Activated T-helper 1 cell treated with anti-CD3 and anti-CD28 coated beads, Interleukin-12 subunit alpha, Interleukin-12 subunit beta, Interleukin-2, Interleukin-4 antibody, amounts not matched to agents 30 ng/mL and 10 ng/mL and 1 ng/mL, durations not matched to agents 14 hours and 24 hours and 36 hours (primary cell): ENCODE data around the gene SLC9A4. TPM values are rescaled to one million over a fixed set of nuclear protein-coding genes. Genes with fewer than 3 reads are reported as not detected.

ENCODE experiments used
- DNase-seq: peaks from one replicate; pipeline ENCODE4 v3.0.0; 2021; ENCODE audit warnings: low spot score
- H3K27ac Mint-ChIP-seq: one replicate; pipeline ENCODE4 v1.8.0; 2021; ENCODE audit warnings: mild to moderate bottlenecking, mixed read lengths
- H3K27me3 Mint-ChIP-seq: one replicate; pipeline ENCODE4 v1.8.0; 2022; ENCODE audit warnings: mild to moderate bottlenecking, moderate library complexity, mixed read lengths; ENCODE audit not compliant: insufficient read depth
- H3K36me3 Mint-ChIP-seq: one replicate; pipeline ENCODE4 v1.8.0; 2021; ENCODE audit warnings: low read depth, mixed read lengths
- H3K4me1 Mint-ChIP-seq: one replicate; pipeline ENCODE4 v1.8.0; 2021; ENCODE audit warnings: low read depth, mixed read lengths
- H3K4me3 Mint-ChIP-seq: one replicate; pipeline ENCODE4 v1.8.0; 2021; ENCODE audit warnings: mild to moderate bottlenecking, moderate library complexity, mixed read lengths
- H3K9me3 Mint-ChIP-seq: one replicate; pipeline ENCODE4 v1.8.0; 2021; ENCODE audit warnings: mixed read lengths
- intact Hi-C: fragments of 100-400 bp; cut with micrococcal nuclease; formaldehyde crosslinking; loops from one replicate; pipeline ENCODE4 v1.15.1; 2024
- total RNA-seq: library from RNA; stranded (reverse); gene quantifications from 2 replicates; pipeline ENCODE4 v1.2.3, GENCODE V29; 2022

The SLC9A4 gene
- total RNA-seq, 1 donor from 2014 or later = not detected

DNA sequence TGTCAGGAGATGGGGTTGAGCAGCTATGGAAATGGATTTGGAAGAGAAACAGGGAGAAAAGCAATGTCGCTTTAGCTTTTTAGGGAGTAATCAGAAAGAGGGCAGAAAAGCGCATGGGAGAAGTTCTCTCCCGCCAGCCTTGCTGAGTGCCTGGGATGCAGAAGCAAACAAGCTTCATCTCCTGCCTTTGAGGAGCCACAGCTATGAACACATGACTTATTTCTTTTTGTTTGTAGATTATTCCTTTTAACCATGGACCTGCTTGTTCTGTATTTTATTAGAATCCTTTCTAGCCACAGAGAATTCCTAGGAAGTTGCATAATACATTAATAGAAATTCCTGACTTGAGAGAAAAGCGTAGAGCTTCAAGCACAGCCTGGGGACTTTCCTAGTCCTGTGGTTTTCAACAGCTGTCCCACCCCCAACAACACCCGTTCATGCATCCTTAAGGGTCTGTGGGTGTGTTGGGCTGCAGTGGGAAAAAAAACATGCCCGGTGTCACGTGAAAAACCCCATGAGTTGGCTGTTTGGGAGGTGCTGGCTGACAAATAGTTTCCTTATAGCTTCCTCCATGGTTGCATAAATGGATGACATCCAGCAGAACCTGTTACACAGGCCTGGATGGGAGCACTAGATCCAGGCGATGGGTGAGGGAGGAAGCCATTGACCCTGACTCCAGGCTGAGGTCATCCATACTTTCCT lies 14.9 kb downstream of the SLC9A4 start:
- Mint-ChIP-seq H3K27me3 (peaks cover 17% of the 10 kb centered on the region), H3K36me3 (no peaks in the 10 kb centered on the region), H3K4me1 (peaks cover 9% of the 10 kb centered on the region), H3K4me3 (no peak overlapping the region), H3K27ac (no peak overlapping the region), H3K9me3 (peaks cover 3% of the 10 kb centered on the region)
- intact Hi-C loops = no loop called here
- no peak for DNase-seq

DNA sequence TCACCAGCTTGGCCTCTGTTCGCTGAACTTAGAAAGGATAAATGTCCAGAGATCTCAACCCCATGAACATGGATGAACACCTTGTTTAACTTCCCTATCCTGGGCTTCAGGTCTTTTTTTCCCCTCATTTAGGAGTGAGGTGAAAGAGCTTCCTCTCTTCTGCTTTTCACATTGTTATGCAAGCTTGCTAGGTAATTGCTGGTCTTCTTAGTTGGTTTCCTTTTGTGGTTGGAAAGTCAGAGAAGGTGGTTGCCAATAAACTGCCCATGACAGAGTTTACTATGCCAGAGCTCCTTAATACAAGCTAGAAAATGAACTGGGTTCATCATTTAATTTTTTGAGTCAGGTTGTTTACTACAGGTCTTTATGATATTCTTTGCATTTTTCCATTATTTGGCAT lies 16.6 kb downstream of the SLC9A4 start:
- Mint-ChIP-seq H3K4me3 (no peak overlapping the region), H3K9me3 (peaks cover 3% of the 10 kb centered on the region), H3K27ac (no peak overlapping the region), H3K36me3 (no peaks in the 10 kb centered on the region), H3K27me3 (peaks cover 17% of the 10 kb centered on the region), H3K4me1 (peaks cover 9% of the 10 kb centered on the region)
- intact Hi-C loops = no loop called here
- no peak for DNase-seq

DNA sequence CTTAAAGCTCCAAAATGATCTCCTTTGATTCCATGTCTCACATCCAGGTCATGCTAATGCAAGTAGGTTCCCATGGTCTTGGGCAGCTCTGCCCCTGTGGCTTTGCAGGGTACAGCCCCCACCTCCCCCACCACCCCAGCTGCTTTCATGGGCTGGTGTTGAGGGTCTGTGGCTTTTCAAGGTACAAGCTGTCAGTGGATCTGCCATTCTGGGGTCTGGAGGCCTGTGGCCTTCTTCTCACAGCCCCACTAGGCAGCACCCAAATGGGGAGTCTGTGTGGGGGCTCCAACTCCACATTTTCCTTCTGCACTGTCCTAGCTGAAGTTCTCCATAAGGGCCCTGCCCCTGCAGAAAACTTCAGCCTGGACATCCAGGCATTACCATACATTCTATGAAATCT lies 19.0 kb downstream of the SLC9A4 start:
- Mint-ChIP-seq H3K27ac (no peak overlapping the region), H3K4me3 (no peak overlapping the region), H3K9me3 (peaks cover 3% of the 10 kb centered on the region), H3K36me3 (no peaks in the 10 kb centered on the region), H3K27me3 (peaks cover 22% of the 10 kb centered on the region), H3K4me1 (peaks cover 9% of the 10 kb centered on the region)
- intact Hi-C loops = no loop called here
- no peak for DNase-seq

DNA sequence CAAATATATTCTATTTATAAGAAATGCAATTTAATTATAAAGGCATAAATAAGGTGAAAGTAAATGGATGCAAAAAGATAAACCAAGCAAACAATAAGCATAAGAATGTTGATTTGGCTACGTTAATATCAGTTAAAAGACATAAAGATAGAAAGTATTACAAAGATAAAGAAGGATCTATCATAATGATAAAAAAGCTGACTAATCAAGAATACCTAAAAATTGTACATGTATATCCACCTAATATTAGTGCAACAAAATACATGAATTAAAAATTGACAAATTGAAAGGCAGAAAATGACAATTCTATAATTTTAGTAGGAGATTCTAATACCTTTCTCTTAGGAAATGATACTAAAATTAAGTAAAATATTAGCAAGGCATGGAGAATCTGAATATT lies 21.5 kb downstream of the SLC9A4 start:
- no peak overlapping the region for H3K27ac Mint-ChIP-seq
- peaks cover 20% of the 10 kb centered on the region for H3K27me3 Mint-ChIP-seq
- intact Hi-C loops = no loop called here
- no peak overlapping the region for H3K4me3 Mint-ChIP-seq
- no peak for DNase-seq
- no peaks in the 10 kb centered on the region for H3K36me3 Mint-ChIP-seq
- peaks cover 3% of the 10 kb centered on the region for H3K9me3 Mint-ChIP-seq
- peaks cover 5% of the 10 kb centered on the region for H3K4me1 Mint-ChIP-seq

DNA sequence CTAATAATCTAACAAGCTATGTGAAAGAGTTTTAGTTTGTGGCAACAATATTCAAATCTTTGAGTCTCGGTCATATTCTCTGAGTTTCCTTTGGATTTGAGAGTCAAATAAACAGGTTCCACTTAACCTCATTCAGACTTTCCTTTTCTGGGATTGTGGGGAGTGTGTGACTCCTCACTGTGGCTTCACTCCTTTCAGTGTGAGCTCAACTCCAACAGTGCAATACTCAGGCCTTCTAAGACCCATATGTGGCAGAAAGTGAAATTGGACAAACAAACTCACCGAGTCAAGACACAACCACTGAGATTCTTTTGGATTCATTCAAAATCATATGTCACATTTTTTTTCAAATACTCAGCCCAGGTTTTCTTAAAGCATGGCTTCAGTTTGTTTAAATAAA lies 25.4 kb downstream of the SLC9A4 start:
- no peaks in the 10 kb centered on the region for H3K36me3 Mint-ChIP-seq
- H3K4me3 Mint-ChIP-seq = no peak overlapping the region
- H3K9me3 Mint-ChIP-seq = no peaks in the 10 kb centered on the region
- H3K4me1 Mint-ChIP-seq = no peaks in the 10 kb centered on the region
- H3K27me3 Mint-ChIP-seq = peaks cover 13% of the 10 kb centered on the region
- intact Hi-C loops = no loop called here
- DNase-seq = no peak
- H3K27ac Mint-ChIP-seq = no peak overlapping the region

DNA sequence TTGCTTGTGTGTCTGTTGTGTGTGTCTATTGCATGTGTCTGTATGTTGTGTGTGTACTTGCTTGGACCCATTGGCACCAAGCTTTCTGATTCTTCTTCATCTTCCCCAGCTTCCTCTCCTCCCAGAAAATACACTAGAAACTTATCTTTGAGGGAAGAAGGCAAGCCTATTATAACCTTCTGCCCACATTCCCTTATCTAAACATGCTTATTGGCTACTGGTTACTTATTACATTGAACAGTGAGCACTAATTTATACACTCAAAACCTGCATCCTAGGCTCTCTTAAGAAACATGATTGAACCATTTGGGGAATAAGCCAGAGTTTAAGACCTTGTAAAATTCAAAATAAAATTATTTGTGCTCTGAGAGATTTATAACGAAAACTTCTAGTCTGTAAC lies 26.5 kb downstream of the SLC9A4 start:
- DNase-seq = no peak
- H3K4me1 Mint-ChIP-seq = no peaks in the 10 kb centered on the region
- no peak overlapping the region for H3K27ac Mint-ChIP-seq
- H3K27me3 Mint-ChIP-seq = peaks cover 13% of the 10 kb centered on the region
- intact Hi-C loops = no loop called here
- H3K36me3 Mint-ChIP-seq = no peaks in the 10 kb centered on the region
- no peak overlapping the region for H3K4me3 Mint-ChIP-seq
- no peaks in the 10 kb centered on the region for H3K9me3 Mint-ChIP-seq

DNA sequence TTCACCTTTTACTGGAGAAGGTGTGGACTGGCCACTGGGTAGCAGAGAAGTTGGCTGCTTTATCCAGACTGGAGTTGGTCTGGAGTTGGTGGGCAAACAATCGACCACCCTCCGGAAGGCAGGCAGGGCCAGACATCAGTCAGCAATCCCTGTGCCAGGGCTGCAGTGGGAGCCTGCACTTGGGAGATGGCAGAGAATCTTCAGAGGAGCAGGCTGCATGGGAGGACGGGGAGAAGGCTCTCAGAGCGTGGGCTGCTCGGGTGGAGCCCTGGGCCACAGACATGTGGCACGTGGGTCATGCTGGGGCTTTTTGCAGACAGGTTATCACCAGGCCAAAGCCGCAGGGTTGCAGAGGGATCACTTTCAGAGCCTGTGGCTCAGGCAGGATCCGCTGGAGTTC lies 29.6 kb downstream of the SLC9A4 start:
- Mint-ChIP-seq H3K4me1 (no peaks in the 10 kb centered on the region), H3K27me3 (peaks cover 5% of the 10 kb centered on the region)
- intact Hi-C loops = no loop called here

DNA sequence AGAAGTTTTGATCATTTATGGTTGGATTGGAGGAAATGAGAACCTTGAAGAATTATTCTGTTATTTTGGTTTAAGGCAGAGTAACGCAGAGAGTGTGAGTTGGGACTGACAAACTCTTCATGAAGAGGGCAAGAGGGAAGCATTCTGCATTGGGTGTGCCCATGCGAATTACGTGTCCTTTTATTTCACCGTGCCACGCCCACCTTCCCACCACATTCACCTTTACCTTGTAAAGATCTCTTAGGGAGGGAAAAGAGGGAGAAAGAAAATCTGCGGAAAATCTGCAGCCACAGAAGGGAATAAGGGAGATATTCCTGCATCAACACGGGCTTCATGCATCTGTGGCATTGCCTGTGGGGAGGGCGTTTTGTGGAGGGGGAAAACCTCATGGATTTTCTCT lies 31.8 kb downstream of the SLC9A4 start:
- no peaks in the 10 kb centered on the region for H3K36me3 Mint-ChIP-seq
- no peaks in the 10 kb centered on the region for H3K9me3 Mint-ChIP-seq
- DNase-seq = no peak
- peaks cover 5% of the 10 kb centered on the region for H3K27me3 Mint-ChIP-seq
- intact Hi-C loops = no loop called here
- no peak overlapping the region for H3K27ac Mint-ChIP-seq
- H3K4me3 Mint-ChIP-seq = no peak overlapping the region
- H3K4me1 Mint-ChIP-seq = peaks cover 7% of the 10 kb centered on the region

More for the DNA sequence above, 29.6 kb downstream of the SLC9A4 start:
- H3K27ac Mint-ChIP-seq = no peak overlapping the region
- H3K4me3 Mint-ChIP-seq = no peak overlapping the region
- H3K36me3 Mint-ChIP-seq = no peaks in the 10 kb centered on the region
- DNase-seq = no peak
- no peaks in the 10 kb centered on the region for H3K9me3 Mint-ChIP-seq

DNA sequence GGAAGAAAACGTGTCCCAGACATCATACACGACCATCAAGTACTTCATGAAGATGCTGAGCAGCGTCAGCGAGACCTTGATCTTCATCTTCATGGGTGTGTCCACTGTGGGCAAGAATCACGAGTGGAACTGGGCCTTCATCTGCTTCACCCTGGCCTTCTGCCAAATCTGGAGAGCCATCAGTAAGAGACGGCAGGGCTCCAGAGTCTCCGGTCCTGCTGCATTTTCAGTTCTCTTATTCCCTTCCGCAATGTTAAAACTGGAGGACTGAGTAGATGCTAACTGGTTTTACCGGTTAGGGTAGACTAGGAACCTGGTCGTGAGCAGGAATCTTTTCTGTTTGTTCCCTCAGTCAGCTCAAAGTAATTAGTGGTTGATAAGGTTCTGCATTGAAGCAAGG lies 32.3 kb downstream of the SLC9A4 start:
- Mint-ChIP-seq H3K27ac (no peak overlapping the region), H3K4me1 (peaks cover 8% of the 10 kb centered on the region), H3K9me3 (no peaks in the 10 kb centered on the region)

DNA sequence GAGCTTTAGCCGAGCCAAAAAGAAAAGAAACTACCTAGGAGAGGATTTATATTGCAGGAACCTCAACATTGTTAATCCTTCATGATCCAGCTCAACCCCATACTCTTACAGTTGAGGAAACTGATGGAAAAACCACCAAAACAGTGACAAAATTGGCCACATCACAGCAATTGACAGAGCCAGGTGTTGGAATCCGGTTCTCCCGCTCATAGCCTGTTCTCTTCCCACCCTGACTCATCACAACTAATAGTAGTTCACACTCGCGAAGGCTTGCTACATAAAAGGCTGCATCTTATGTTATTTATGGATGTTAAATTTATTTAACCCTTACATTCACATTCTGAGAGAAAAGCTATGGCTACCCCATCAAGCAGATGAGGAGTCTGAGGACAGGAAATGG lies 33.7 kb downstream of the SLC9A4 start:
- Mint-ChIP-seq H3K4me3 (no peak overlapping the region), H3K4me1 (peaks cover 8% of the 10 kb centered on the region), H3K27me3 (peaks cover 5% of the 10 kb centered on the region), H3K36me3 (no peaks in the 10 kb centered on the region), H3K27ac (no peak overlapping the region), H3K9me3 (no peaks in the 10 kb centered on the region)
- intact Hi-C loops = no loop called here
- no peak for DNase-seq

More for the DNA sequence above, 32.3 kb downstream of the SLC9A4 start:
- no peaks in the 10 kb centered on the region for H3K36me3 Mint-ChIP-seq
- intact Hi-C loops = no loop called here
- DNase-seq = no peak
- no peak overlapping the region for H3K4me3 Mint-ChIP-seq
- H3K27me3 Mint-ChIP-seq = peaks cover 5% of the 10 kb centered on the region

DNA sequence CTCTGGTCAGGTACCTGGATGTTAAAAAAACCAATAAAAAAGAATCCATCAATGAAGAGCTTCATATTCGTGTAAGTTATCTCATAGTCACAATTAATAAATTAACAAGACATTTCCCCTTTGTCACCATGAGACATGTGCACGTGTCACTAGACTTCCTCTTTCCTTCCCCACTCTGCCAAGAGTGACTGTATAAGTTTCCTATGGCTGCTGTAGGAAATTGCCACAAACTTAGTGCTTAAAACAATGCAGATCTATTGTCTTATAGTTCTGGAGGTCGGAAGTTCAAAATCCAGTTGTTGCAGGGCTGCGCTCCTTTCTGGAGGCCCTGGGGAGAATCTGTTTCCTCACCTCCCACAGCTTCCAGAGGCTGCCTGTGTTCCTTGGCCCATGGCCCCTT lies 35.8 kb downstream of the SLC9A4 start:
- Mint-ChIP-seq H3K27ac (no peak overlapping the region), H3K9me3 (no peaks in the 10 kb centered on the region), H3K36me3 (no peaks in the 10 kb centered on the region), H3K4me1 (peaks cover 8% of the 10 kb centered on the region), H3K27me3 (peaks cover 5% of the 10 kb centered on the region), H3K4me3 (no peak overlapping the region)
- no peak for DNase-seq
- intact Hi-C loops = no loop called here

DNA sequence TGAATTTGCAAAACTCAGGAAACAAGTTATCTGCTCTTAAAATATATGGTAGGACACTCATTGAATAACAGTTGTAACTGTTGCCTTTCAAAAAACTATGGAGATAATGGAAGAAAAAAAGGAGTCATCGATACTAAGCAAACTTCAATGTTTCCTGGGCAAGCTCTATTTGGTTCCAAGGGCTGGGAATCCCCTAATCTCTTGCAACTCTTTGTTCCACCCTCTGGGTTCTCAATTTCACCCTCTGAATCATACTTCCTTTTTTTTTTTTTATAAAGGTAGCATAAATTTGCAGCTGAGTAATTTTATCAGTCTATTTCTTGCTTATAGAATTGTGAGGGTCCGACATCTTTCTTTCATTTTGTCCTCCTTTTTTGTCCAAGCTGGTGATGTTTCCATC lies 36.7 kb downstream of the SLC9A4 start:
- H3K4me1 Mint-ChIP-seq = peaks cover 8% of the 10 kb centered on the region
- DNase-seq = no peak
- no peaks in the 10 kb centered on the region for H3K36me3 Mint-ChIP-seq
- peaks cover 5% of the 10 kb centered on the region for H3K27me3 Mint-ChIP-seq
- intact Hi-C loops = loop anchor here (1.0 kb wide), 1 partner anchor 11 kb away; no protein-coding TSS in a partner anchor
- H3K4me3 Mint-ChIP-seq = no peak overlapping the region
- H3K9me3 Mint-ChIP-seq = no peaks in the 10 kb centered on the region
- no peak overlapping the region for H3K27ac Mint-ChIP-seq

DNA sequence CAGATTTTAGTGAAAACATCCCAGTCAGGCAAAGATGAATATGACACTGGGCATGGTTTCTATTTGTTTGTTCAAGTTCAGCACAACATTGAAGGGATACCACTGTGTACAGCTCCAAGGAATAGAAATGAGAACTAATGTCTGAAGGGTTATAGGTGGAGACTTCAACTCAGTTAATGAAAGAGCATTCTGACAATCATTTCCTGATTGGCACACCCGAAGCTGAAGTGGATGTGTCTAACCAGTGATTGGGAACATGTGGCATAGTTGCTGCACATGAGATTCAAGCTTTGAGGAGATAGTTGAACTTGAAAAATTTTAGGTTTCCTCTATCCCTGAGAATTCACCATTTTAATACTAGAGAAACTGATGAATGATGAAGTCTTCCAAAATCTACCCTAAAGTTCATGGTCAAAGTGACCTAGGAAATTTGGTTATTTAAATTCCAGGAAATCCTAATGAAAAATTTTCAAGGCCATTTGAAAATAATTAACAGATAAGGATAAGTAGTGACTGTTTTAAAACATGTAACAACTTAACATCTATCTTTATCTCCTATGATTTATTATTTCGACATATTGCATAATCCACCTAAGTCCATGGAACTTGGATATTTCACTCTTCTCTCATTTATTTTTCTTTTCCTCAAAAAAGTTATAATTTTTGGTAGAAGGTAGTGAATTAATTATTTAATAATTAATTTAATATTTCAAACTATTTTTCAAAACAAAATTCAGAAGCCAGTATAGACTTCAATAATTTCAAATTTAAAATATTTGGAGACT lies 38.0 kb downstream of the SLC9A4 start:
- intact Hi-C loops = loop anchor here (1.0 kb wide), 1 partner anchor 9 kb away; no protein-coding TSS in a partner anchor
- Mint-ChIP-seq H3K27ac (no peak overlapping the region), H3K27me3 (peaks cover 5% of the 10 kb centered on the region), H3K4me1 (peaks cover 8% of the 10 kb centered on the region), H3K36me3 (no peaks in the 10 kb centered on the region), H3K9me3 (no peaks in the 10 kb centered on the region), H3K4me3 (no peak overlapping the region)
- DNase-seq = no peak
